GM12865 (cell line): ENCODE data around the gene SNAP25.

Source experiments
- DNase-seq: peaks from one replicate; pipeline ENCODE4 v3.0.0; 2010; ENCODE audit warnings: low read depth
- H3K4me3 ChIP-seq: 2 replicates; pipeline ENCODE4 v1.5.1; 2011; ENCODE audit warnings: mild to moderate bottlenecking, low read depth, low read length, control low read depth
- TF ChIP-seq, protein P1 (sequence below): IDR thresholded peaks from 2 replicates; pipeline ENCODE4 v1.5.1; 2011; ENCODE audit warnings: low read length, control low read depth, low read depth, inconsistent platforms; ENCODE audit not compliant: insufficient read depth; ENCODE audit errors: missing control alignments

Gene SNAP25

DNA sequence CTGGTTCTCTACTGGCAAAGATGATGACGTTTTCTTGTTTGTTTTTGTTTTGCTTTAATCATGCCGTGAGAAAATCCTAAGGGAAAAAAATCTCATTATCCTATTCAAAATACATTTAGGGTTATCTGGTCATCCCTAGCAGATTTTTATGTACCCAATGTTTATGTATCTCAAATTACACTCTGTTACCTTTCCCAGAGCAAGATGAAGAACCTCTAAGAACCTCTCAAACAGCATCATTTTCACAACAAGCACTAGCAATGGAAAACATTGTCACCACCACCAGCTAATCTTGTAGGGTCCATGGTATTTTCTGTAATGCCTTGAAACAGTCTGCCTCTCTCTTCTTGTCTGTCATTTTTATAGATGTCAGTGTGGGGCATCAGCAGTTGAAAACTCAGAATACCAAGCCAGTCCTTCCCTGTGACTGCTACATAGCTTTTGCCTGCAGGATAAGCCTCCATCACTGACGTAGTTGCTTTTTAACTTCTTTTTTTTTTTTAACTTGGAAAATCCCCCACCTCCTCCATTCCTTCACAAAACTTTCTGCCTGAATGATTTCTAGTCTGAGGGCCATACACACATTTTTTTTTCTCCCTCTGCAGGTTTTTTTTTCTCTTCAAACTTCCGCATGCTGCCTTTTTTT is 2.4 kb upstream of the SNAP25 start:
- no peak overlapping the region for H3K4me3 ChIP-seq
- TF ChIP-seq, protein P1, sequence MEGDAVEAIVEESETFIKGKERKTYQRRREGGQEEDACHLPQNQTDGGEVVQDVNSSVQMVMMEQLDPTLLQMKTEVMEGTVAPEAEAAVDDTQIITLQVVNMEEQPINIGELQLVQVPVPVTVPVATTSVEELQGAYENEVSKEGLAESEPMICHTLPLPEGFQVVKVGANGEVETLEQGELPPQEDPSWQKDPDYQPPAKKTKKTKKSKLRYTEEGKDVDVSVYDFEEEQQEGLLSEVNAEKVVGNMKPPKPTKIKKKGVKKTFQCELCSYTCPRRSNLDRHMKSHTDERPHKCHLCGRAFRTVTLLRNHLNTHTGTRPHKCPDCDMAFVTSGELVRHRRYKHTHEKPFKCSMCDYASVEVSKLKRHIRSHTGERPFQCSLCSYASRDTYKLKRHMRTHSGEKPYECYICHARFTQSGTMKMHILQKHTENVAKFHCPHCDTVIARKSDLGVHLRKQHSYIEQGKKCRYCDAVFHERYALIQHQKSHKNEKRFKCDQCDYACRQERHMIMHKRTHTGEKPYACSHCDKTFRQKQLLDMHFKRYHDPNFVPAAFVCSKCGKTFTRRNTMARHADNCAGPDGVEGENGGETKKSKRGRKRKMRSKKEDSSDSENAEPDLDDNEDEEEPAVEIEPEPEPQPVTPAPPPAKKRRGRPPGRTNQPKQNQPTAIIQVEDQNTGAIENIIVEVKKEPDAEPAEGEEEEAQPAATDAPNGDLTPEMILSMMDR: no peak
- DNase-seq: no peak

DNA sequence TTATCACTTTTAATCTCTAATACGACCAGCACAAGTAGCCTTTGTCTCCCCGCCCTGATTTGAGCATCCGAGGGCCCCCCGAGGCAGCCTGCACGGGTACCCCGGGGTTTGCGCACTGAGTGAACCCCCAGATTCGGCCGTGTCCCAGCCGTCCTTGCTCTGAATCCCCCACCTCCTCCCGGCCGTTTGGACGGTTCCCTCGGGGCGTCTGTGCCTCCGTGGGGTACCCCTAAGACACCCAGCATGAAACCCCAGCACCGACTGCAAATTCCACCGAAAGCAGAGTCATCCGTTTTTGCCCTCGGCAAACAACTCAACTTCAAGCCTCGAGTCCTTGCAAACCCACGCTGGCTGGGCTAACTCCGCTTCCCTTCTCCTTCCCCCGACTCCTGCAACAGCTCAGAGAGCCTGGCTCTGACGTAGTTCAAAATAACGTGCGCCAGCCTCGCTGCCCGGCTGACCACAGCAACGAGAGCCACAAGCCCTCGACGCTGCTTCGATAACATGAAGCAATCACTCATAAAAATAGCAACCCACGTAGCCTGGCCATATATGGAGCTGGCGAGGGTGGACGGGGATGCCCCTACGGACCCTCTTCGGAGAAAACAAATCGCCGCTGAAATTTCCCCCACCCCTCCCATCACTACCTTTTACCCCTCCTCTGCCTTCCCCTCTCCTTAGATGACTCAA is 764 bp upstream of the SNAP25 start:
- TF ChIP-seq, protein P1: no peak
- no peak overlapping the region for H3K4me3 ChIP-seq
- no peak for DNase-seq

DNA sequence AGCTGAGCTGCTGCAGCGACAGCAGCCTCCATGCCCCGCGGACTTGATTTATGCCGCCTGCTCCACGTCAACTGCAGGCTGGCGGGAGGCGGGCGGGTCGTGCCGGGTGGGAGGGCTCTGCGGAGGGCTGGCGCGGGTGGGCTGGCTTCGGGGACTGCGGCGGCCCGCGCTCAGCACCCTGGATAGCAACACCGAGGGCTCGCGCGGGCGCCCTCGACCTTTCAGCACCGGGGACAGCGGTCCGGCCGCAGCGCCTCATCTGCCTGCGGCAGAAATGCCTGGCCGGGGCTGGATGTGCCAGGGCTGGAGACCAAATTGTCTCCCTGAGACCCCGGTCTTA is 792 bp downstream of the SNAP25 start:
- H3K4me3 ChIP-seq: no peak overlapping the region

DNA sequence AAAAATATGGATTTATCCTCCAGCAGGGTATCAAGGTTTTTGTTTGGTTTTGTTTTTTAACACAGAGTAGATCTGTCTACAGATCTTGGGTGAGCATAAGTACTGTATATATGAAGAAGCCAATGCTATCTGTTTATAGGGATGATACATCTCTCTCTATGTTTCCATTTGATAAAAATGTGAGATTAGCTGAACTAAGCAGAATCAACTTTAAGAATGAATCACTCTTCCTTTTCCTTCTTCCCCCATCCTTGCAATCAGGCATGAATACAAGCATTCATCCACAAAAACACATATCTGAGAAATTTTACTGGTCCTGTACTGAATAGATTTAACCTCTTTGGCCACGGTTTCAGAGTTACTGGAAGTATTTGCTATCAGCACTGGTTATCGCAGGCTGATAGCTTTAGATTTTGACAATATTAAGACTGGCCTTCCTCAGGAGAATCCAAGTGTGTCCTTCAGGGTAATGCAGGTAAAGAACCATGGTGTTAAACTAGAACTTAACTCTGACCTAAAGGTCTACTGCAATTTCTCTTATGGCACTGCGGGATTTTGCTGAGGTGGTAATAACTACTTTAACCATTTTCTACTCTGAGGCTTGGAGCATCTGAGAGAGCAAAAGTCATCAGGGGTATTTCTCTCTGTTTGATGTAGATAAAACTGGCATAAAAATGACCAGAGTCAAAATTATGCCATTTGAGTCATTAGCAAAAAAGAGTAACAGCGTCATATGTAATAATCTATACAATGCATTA is 1.5 kb downstream of the SNAP25 start:
- TF ChIP-seq, protein P1: no peak
- DNase-seq: no peak
- H3K4me3 ChIP-seq: no peak overlapping the region

More for the DNA sequence above, 792 bp downstream of the SNAP25 start:
- TF ChIP-seq, protein P1: no peak
- peak; percentile 61 for DNase-seq

DNA sequence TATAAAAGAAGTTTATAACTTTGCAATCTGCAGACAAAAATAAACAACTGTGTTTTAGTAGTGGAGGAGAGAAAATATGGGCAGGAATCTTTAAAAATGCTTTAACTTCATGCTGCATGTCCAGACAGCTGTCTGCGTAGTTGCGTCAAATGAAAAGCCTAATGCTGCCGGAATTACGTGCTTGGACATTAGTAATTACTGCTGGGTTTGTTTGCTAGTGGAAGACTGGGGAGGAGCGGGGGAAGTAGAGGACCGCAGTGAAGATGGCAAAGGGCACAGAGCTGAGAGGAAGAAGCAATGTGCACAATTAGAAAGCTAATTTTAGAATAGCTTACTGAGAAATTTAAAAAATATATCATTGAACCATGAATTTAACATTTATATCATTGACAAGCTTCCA is 2.4 kb downstream of the SNAP25 start:
- TF ChIP-seq, protein P1: no peak
- H3K4me3 ChIP-seq: no peak overlapping the region

DNA sequence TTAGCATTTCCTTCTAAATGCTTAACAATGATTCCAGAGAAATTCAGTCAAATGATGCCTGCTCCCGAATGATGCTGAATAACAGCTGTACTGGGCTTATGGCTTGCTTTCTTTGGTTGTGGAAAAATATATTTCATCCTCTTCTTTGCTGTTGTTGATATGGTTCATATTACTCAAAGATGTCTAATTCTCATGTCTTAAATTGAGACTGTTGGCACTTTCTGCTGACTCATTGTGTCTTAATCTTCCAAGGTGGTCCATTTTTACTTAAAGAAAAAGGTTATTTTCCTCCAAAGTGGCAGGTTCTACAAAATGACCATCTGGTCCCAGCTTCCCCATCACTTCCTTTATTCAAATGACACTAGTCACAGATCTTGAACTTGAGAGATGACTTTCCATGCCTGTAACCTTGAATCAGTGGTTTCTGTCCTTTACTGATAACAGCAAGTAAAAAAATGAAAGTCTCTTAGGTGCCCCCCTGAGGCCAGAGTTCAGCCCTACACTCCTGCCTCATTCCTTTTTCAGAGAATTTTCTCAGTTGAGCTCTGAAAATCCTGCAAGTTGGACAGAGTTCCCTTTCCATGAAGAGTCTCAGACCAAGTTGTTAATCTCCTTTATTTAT is 6.9 kb downstream of the SNAP25 start:
- peak; percentile 20 for DNase-seq
- TF ChIP-seq, protein P1: no peak
- no peak overlapping the region for H3K4me3 ChIP-seq

More for the DNA sequence above, 2.4 kb downstream of the SNAP25 start:
- DNase-seq: no peak
